IMR-90 (cell line): ENCODE measurements around the gene TNS1. TPM values are rescaled to one million over a fixed set of nuclear protein-coding genes. Genes with fewer than 3 reads are reported as not detected.
A peak's percentile ranks its signal among the peaks of the same experiment; 100 is the strongest.

Experiments
- ATAC-seq: fragments of 200-7000 bp; cut with Tn5 transposase; 2 replicates; pipeline ENCODE4 v1.9.1; 2020; ENCODE audit warnings: low read depth, mild to moderate bottlenecking, moderate library complexity
- BruUV-seq: library from RNA; stranded (reverse); fragments of 400-500 nt; replicated peaks from 2 replicates; lab custom pipeline; 2021; lab: Mats Ljungman, UMichigan
- CTCF ChIA-PET: fragments of 300-600 bp; formaldehyde crosslinking; extraction: SDS; loops from one replicate; lab custom pipeline; 2021; ENCODE audit warnings: antibody characterized with exemption; lab: Yijun Ruan, JAX
- POLR2A ChIA-PET: fragments of 300-600 bp; sonication (Branson Sonifier 250); formaldehyde crosslinking; loops from one replicate; lab custom pipeline; 2022; ENCODE audit warnings: antibody characterized with exemption; ENCODE audit not compliant: unreplicated experiment; lab: Charles Lee
- DNase-seq: peaks from one replicate; pipeline ENCODE4 v3.0.0; 2013
- H2AFZ ChIP-seq: replicated peaks from 2 replicates; pipeline ENCODE3; 2013; ENCODE audit warnings: low read length, mild to moderate bottlenecking; ENCODE audit not compliant: poor library complexity
- H2AK5ac ChIP-seq: 2 replicates; pipeline ENCODE4 v1.6.1; 2013; ENCODE audit warnings: low read depth, low read length, inconsistent platforms
- H2AK9ac ChIP-seq: replicated peaks from 2 replicates; pipeline ENCODE3; 2013; ENCODE audit warnings: mild to moderate bottlenecking, low read depth, low read length, moderate library complexity; ENCODE audit not compliant: poor library complexity
- H2BK120ac ChIP-seq: 2 replicates; pipeline ENCODE4 v1.6.1; 2013; ENCODE audit warnings: low read depth, low read length, inconsistent platforms
- H2BK15ac ChIP-seq: 3 replicates; pipeline ENCODE4 v1.6.1; 2013; ENCODE audit warnings: low read depth, low read length, inconsistent platforms
- H2BK20ac ChIP-seq: 2 replicates; pipeline ENCODE4 v1.6.1; 2013; ENCODE audit warnings: low read depth, mild to moderate bottlenecking, inconsistent platforms, low read length, moderate library complexity
- H2BK5ac ChIP-seq: 2 replicates; pipeline ENCODE4 v1.6.1; 2013; ENCODE audit warnings: mild to moderate bottlenecking, low read depth, low read length, inconsistent platforms; ENCODE audit not compliant: poor library complexity, severe bottlenecking
- H3K14ac ChIP-seq: replicated peaks from 2 replicates; pipeline ENCODE4 v1.6.1; 2013; ENCODE audit warnings: low read depth, low read length, inconsistent platforms
- H3K18ac ChIP-seq: 2 replicates; pipeline ENCODE4 v1.6.1; 2013; ENCODE audit warnings: low read depth, low read length, control low read depth
- H3K23ac ChIP-seq: 2 replicates; pipeline ENCODE4 v1.6.1; 2013; ENCODE audit warnings: low read depth, low read length, inconsistent platforms
- H3K27ac ChIP-seq: 2 replicates; pipeline ENCODE4 v1.5.1; 2013; ENCODE audit warnings: mild to moderate bottlenecking, control low read depth, low read length; ENCODE audit not compliant: insufficient read depth
- H3K27me3 ChIP-seq: 2 replicates; pipeline ENCODE4 v1.6.1; 2013; ENCODE audit warnings: low read length; ENCODE audit not compliant: control insufficient read depth, insufficient read depth
- H3K36me3 ChIP-seq: 2 replicates; pipeline ENCODE4 v1.6.1; 2013; ENCODE audit warnings: low read length, mixed read lengths; ENCODE audit not compliant: control insufficient read depth, insufficient read depth
- H3K4ac ChIP-seq: 2 replicates; pipeline ENCODE4 v1.6.1; 2013; ENCODE audit warnings: low read depth, low read length, inconsistent platforms
- H3K4me1 ChIP-seq: 2 replicates; pipeline ENCODE4 v1.6.1; 2013; ENCODE audit warnings: low read length, mixed read lengths; ENCODE audit not compliant: control insufficient read depth, insufficient read depth
- H3K4me2 ChIP-seq: 2 replicates; pipeline ENCODE4 v1.6.1; 2013; ENCODE audit warnings: low read depth, mild to moderate bottlenecking, control low read depth, low read length, moderate library complexity
- H3K4me3 ChIP-seq: 2 replicates; pipeline ENCODE4 v1.5.1; 2013; ENCODE audit warnings: low read depth, mild to moderate bottlenecking, control low read depth, low read length, moderate library complexity; ENCODE audit not compliant: insufficient read depth
- H3K56ac ChIP-seq: 2 replicates; pipeline ENCODE4 v1.6.1; 2013; ENCODE audit warnings: low read length, inconsistent platforms; ENCODE audit not compliant: insufficient read depth; ENCODE audit errors: extremely low read depth
- H3K79me1 ChIP-seq, 2 experiments: 2 replicates each; pipeline ENCODE4 v1.6.1; 2013; ENCODE audit warnings: low read length in 2 of 2, inconsistent platforms in 1 of 2, low read depth in 1 of 2
- H3K9ac ChIP-seq: 2 replicates; pipeline ENCODE4 v1.6.1; 2013; ENCODE audit warnings: low read depth, low read length, control low read depth
- H3K9me1 ChIP-seq: 2 replicates; pipeline ENCODE4 v1.6.1; 2013; ENCODE audit warnings: low read length, inconsistent platforms; ENCODE audit not compliant: insufficient read depth
- H3K9me3 ChIP-seq: 2 replicates; pipeline ENCODE4 v1.6.1; 2013; ENCODE audit warnings: low read length; ENCODE audit not compliant: control insufficient read depth, insufficient read depth
- H4K20me1 ChIP-seq: 2 replicates; pipeline ENCODE4 v1.6.1; 2013; ENCODE audit warnings: low read length, inconsistent platforms; ENCODE audit not compliant: insufficient read depth
- H4K5ac ChIP-seq: 2 replicates; pipeline ENCODE4 v1.6.1; 2013; ENCODE audit warnings: mild to moderate bottlenecking, low read depth, low read length, control low read depth
- H4K8ac ChIP-seq, 2 experiments: 2 replicates each; pipeline ENCODE4 v1.6.1; 2013; ENCODE audit warnings: low read depth in 2 of 2, low read length in 2 of 2, control low read depth in 1 of 2, inconsistent platforms in 1 of 2
- H4K91ac ChIP-seq: 2 replicates; pipeline ENCODE4 v1.6.1; 2013; ENCODE audit warnings: low read depth, low read length, inconsistent platforms; ENCODE audit not compliant: insufficient read depth
- BHLHE40 ChIP-seq: fragments of 150-350 bp; IDR thresholded peaks from 2 replicates; pipeline ENCODE4 v1.6.1; 2016; ENCODE audit warnings: mild to moderate bottlenecking, low read depth, low read length
- CHD1 ChIP-seq: IDR thresholded peaks from 2 replicates; pipeline ENCODE4 v1.6.1; 2012; ENCODE audit warnings: low read depth, low read length, improper control_type of control experiment
- CTCF ChIP-seq: conservative IDR thresholded peaks from 2 replicates; pipeline ENCODE4 v1.5.1; 2012; ENCODE audit warnings: mild to moderate bottlenecking, low read depth, low read length, improper control_type of control experiment
- MAFK ChIP-seq: IDR thresholded peaks from 2 replicates; pipeline ENCODE4 v1.6.1; 2012; ENCODE audit warnings: low read depth, low read length, improper control_type of control experiment
- MAZ ChIP-seq: IDR thresholded peaks from 2 replicates; pipeline ENCODE4 v1.6.1; 2012; ENCODE audit warnings: low read depth, mild to moderate bottlenecking, low read length, improper control_type of control experiment, moderate library complexity, borderline replicate concordance
- MXI1 ChIP-seq: IDR thresholded peaks from 2 replicates; pipeline ENCODE4 v1.6.1; 2012; ENCODE audit warnings: low read depth, mild to moderate bottlenecking, low read length, moderate library complexity, borderline replicate concordance
- NFE2L2 ChIP-seq: fragments of 150-350 bp; IDR thresholded peaks from 2 replicates; pipeline ENCODE4 v1.6.1; 2016; ENCODE audit warnings: low read depth, mild to moderate bottlenecking, low read length
- POLR2A ChIP-seq: IDR thresholded peaks from 2 replicates; pipeline ENCODE4 v1.6.1; 2012; ENCODE audit warnings: mild to moderate bottlenecking, low read depth, low read length
- RCOR1 ChIP-seq: IDR thresholded peaks from 2 replicates; pipeline ENCODE4 v1.6.1; 2012; ENCODE audit warnings: mild to moderate bottlenecking, low read length, improper control_type of control experiment; ENCODE audit not compliant: insufficient replicate concordance
- WGBS, 2 experiments: methylation state at CpG; one replicate each; pipeline versions ENCODE4 v1.1.5 to v1.1.7; 2013; ENCODE audit warnings: missing lambda C conversion rate in 2 of 2; ENCODE audit not compliant: insufficient read length in 1 of 2; ENCODE audit errors: extremely low coverage in 2 of 2; 5-methylcytosine and 5-hydroxymethylcytosine counted together
- dilution Hi-C: fragments of 300-500 bp; cut with HindIII; formaldehyde crosslinking; loops from one replicate; pipeline ENCODE4 v1.14.3; 2018; ENCODE audit warnings: low sequenced_read_pairs; ENCODE audit not compliant: unreplicated experiment
- in situ Hi-C: fragments of 300-500 bp; cut with MboI; formaldehyde crosslinking; loops from 3 replicates; pipeline ENCODE4 v1.14.3; 2019; ENCODE audit warnings: low sequenced_read_pairs, inconsistent platforms, mixed read lengths
- intact Hi-C: fragments of 100-400 bp; cut with micrococcal nuclease; formaldehyde crosslinking; loops from 2 replicates; pipeline ENCODE4 v1.10.0; 2022
- polyA plus RNA-seq, 3 experiments: library from polyadenylated mRNA; depleted of rRNA; stranded (reverse); fragments of >200 nt; gene quantifications; 2 replicates each; pipeline ENCODE4 v1.2.3, GENCODE V29; 2012; ENCODE audit warnings: low replicate concordance in 1 of 3
- total RNA-seq: library from RNA; depleted of rRNA; stranded (reverse); fragments of >200 nt; gene quantifications from 2 replicates; pipeline ENCODE4 v1.2.3, GENCODE V29; 2012
- TF ChIP-seq, protein P1 (sequence below): fragments of 150-350 bp; IDR thresholded peaks from 2 replicates; pipeline ENCODE4 v1.6.1; 2016; ENCODE audit warnings: low read depth, mild to moderate bottlenecking, low read length, moderate library complexity, borderline replicate concordance
- TF ChIP-seq, protein P2 (sequence below): fragments of 150-350 bp; IDR thresholded peaks from 2 replicates; pipeline ENCODE4 v1.6.1; 2017; ENCODE audit warnings: mild to moderate bottlenecking, antibody characterized with exemption, low read length, low read depth

Gene TNS1
- total and polyA plus RNA-seq, 2 of the 4 experiments (the other 2 are of a cell fraction): 41.1 to 45.2 TPM

DNA sequence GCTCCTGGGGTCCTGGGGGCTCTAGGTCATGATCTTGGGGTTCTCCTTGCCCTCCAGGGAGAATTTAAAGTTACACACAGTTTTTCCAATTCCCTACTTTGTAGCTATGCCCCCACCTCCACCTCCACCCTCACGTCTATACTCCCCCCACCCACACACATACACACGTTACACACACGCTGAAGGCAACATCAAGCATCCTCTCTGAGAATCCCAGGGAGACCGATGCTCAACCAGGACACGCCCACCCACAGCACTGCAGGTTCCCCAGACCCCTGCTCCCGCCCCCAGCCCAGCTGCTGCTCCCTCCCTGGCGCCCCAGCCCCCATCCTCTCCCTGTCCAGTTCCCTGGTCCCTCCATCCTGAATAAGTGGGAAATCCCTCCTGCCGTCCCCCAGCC lies 6.4 kb upstream of the TNS1 start:
- H3K18ac ChIP-seq: no peak overlapping the region
- H3K36me3 ChIP-seq: no peaks in the 10 kb centered on the region
- in situ Hi-C loops (no loop called here), intact Hi-C loops (no loop called here), dilution Hi-C loops (no loop called here)
- WGBS, 2 experiments: 100% methylated on average over 1 of the region's 8 CpGs; no CpG with 5 or more reads in 1 of the 2 experiments
- H3K14ac ChIP-seq: no peak overlapping the region; the same call in 1 of the 2 replicates
- no peak overlapping the region for H2BK120ac ChIP-seq
- no peak overlapping the region for H2BK20ac ChIP-seq
- no peak overlapping the region for H3K27ac ChIP-seq
- H3K4ac ChIP-seq: peak overlapping the region; percentile 73
- TF ChIP-seq BHLHE40 (no peak), MAFK (no peak), NFE2L2 (no peak), POLR2A (no peak), RCOR1 (no peak), MAZ (no peak), CTCF (no peak), CHD1 (no peak), MXI1 (no peak)
- TF ChIP-seq, protein P1, sequence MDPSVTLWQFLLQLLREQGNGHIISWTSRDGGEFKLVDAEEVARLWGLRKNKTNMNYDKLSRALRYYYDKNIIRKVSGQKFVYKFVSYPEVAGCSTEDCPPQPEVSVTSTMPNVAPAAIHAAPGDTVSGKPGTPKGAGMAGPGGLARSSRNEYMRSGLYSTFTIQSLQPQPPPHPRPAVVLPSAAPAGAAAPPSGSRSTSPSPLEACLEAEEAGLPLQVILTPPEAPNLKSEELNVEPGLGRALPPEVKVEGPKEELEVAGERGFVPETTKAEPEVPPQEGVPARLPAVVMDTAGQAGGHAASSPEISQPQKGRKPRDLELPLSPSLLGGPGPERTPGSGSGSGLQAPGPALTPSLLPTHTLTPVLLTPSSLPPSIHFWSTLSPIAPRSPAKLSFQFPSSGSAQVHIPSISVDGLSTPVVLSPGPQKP: no peak
- TF ChIP-seq, protein P2, sequence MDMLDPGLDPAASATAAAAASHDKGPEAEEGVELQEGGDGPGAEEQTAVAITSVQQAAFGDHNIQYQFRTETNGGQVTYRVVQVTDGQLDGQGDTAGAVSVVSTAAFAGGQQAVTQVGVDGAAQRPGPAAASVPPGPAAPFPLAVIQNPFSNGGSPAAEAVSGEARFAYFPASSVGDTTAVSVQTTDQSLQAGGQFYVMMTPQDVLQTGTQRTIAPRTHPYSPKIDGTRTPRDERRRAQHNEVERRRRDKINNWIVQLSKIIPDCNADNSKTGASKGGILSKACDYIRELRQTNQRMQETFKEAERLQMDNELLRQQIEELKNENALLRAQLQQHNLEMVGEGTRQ: no peak
- H3K56ac ChIP-seq: no peak overlapping the region
- H3K4me1 ChIP-seq: peaks cover 29% of the 10 kb centered on the region
- peak overlapping the region; percentile 84 for H2AK9ac ChIP-seq
- H3K23ac ChIP-seq: no peak overlapping the region
- H4K8ac ChIP-seq: peak overlapping the region; percentile 15 to 79; a peak in 1 of 4 replicates
- ATAC-seq: no peak
- H4K91ac ChIP-seq: peak overlapping the region; percentile 74; the same call in 1 of the 2 replicates
- peak overlapping the region; percentile 91 for H3K9ac ChIP-seq
- peak overlapping the region; percentile 88 for H2AK5ac ChIP-seq
- peaks cover 4 to 33% of the 10 kb centered on the region in 2 experiments for H3K79me1 ChIP-seq
- H3K9me3 ChIP-seq: no peaks in the 10 kb centered on the region
- DNase-seq: no peak
- H2BK5ac ChIP-seq: no peak overlapping the region
- H3K27me3 ChIP-seq: peaks cover 8% of the 10 kb centered on the region; the same call in 1 of the 2 replicates
- peak overlapping the region; percentile 96 for H2AFZ ChIP-seq
- peaks cover 16% of the 10 kb centered on the region for H3K9me1 ChIP-seq
- ChIA-PET CTCF (no interaction called here), POLR2A (no interaction called here)
- no TSS peak for BruUV-seq
- peak overlapping the region; percentile 58; the same call in 1 of the 3 replicates for H2BK15ac ChIP-seq
- no peak overlapping the region for H4K5ac ChIP-seq
- H4K20me1 ChIP-seq: no peaks in the 10 kb centered on the region
- peak overlapping the region; percentile 95 for H3K4me3 ChIP-seq
- peak overlapping the region; percentile 97 for H3K4me2 ChIP-seq
